GM23338 (cell line): ENCODE results near the gene MVB12B. TPM values are rescaled to one million over a fixed set of nuclear protein-coding genes. Genes with fewer than 3 reads are reported as not detected.

Experiments
- ATAC-seq: fragments of 200-7000 bp; cut with Tn5 transposase; 3 replicates; pipeline ENCODE4 v1.9.1; 2020
- DNase-seq: peaks from one replicate; pipeline ENCODE4 v3.0.0-alpha.2; 2015; ENCODE audit warnings: low spot score
- H2AFZ ChIP-seq: fragments of 200-600 bp; sonication (generic); 2 replicates; pipeline ENCODE4 v1.8.0; 2016; ENCODE audit warnings: antibody characterized with exemption, mild to moderate bottlenecking, moderate library complexity
- H3F3A ChIP-seq: fragments of 200-600 bp; sonication (generic); replicated peaks from 2 replicates; pipeline ENCODE4 v1.8.0; 2017; ENCODE audit warnings: antibody characterized with exemption, mixed run types, low read depth
- H3K27ac ChIP-seq: fragments of 200-600 bp; sonication (generic); 2 replicates; pipeline ENCODE4 v1.6.1; 2016; ENCODE audit warnings: low read depth
- H3K27me3 ChIP-seq: fragments of 200-600 bp; sonication (generic); 2 replicates; pipeline ENCODE4 v1.8.0; 2016; ENCODE audit warnings: mild to moderate bottlenecking, mixed run types, moderate library complexity; ENCODE audit not compliant: insufficient read depth
- H3K36me3 ChIP-seq: fragments of 200-600 bp; sonication (generic); 2 replicates; pipeline ENCODE4 v1.8.0; 2016; ENCODE audit warnings: mild to moderate bottlenecking; ENCODE audit not compliant: insufficient read depth
- H3K4me1 ChIP-seq: fragments of 200-600 bp; sonication (generic); 2 replicates; pipeline ENCODE4 v1.8.0; 2016; ENCODE audit warnings: mild to moderate bottlenecking, moderate library complexity; ENCODE audit not compliant: insufficient read depth
- H3K4me2 ChIP-seq: fragments of 200-600 bp; sonication (generic); 2 replicates; pipeline ENCODE4 v1.7.1; 2017; ENCODE audit warnings: mixed run types
- H3K4me3 ChIP-seq: fragments of 200-600 bp; sonication (generic); 2 replicates; pipeline ENCODE4 v1.6.1; 2016; ENCODE audit warnings: mixed run types
- H3K79me2 ChIP-seq: fragments of 200-600 bp; sonication (generic); replicated peaks from 2 replicates; pipeline ENCODE4 v1.8.0; 2017; ENCODE audit warnings: mild to moderate bottlenecking; ENCODE audit not compliant: insufficient read depth
- H3K9me2 ChIP-seq: fragments of 200-600 bp; sonication (generic); 2 replicates; pipeline ENCODE4 v1.8.0; 2017; ENCODE audit not compliant: insufficient read depth
- H4K20me1 ChIP-seq: fragments of 200-600 bp; sonication (generic); replicated peaks from 2 replicates; pipeline ENCODE4 v1.8.0; 2017; ENCODE audit warnings: mild to moderate bottlenecking; ENCODE audit not compliant: insufficient read depth
- H3K27ac Mint-ChIP-seq: 2 replicates; pipeline ENCODE4 v1.8.0; 2020; ENCODE audit warnings: inconsistent platforms, mild to moderate bottlenecking, moderate library complexity, mixed read lengths
- H3K27me3 Mint-ChIP-seq: 3 replicates; pipeline ENCODE4 v1.8.0; 2022; ENCODE audit warnings: low read depth, mild to moderate bottlenecking, moderate library complexity, mixed read lengths, inconsistent platforms; ENCODE audit not compliant: insufficient read depth, poor library complexity
- H3K36me3 Mint-ChIP-seq: 3 replicates; pipeline ENCODE4 v1.8.0; 2021; ENCODE audit warnings: low read depth, mild to moderate bottlenecking, inconsistent platforms, moderate library complexity, mixed read lengths
- H3K4me1 Mint-ChIP-seq: 3 replicates; pipeline ENCODE4 v1.8.0; 2020; ENCODE audit warnings: mild to moderate bottlenecking, inconsistent platforms, mixed read lengths
- H3K4me3 Mint-ChIP-seq: 3 replicates; pipeline ENCODE4 v1.8.0; 2021; ENCODE audit warnings: moderate library complexity, mild to moderate bottlenecking, inconsistent platforms, mixed read lengths
- H3K9me3 Mint-ChIP-seq: 3 replicates; pipeline ENCODE4 v1.8.0; 2020; ENCODE audit warnings: moderate library complexity, mild to moderate bottlenecking, inconsistent platforms, mixed read lengths
- ETS1 ChIP-seq: IDR thresholded peaks from 2 replicates; pipeline ENCODE4 v1.6.1; 2016; ENCODE audit warnings: antibody characterized with exemption
- JUNB ChIP-seq: IDR thresholded peaks from one replicate; pipeline ENCODE4 v1.6.1; 2016; ENCODE audit warnings: antibody characterized with exemption; ENCODE audit not compliant: unreplicated experiment
- POLR2AphosphoS5 ChIP-seq: IDR thresholded peaks from 2 replicates; pipeline ENCODE4 v1.6.1; 2016; ENCODE audit warnings: antibody characterized with exemption, low read depth
- REST ChIP-seq: IDR thresholded peaks from one replicate; pipeline ENCODE4 v1.6.1; 2018; ENCODE audit warnings: antibody characterized with exemption; ENCODE audit not compliant: unreplicated experiment
- ZNF114 ChIP-seq: fragments of 250-450 bp; sonication (Bioruptor Pico); IDR thresholded peaks from 2 replicates; pipeline ENCODE4 v1.5.0; 2020; ENCODE audit warnings: mild to moderate bottlenecking, moderate library complexity
- ZNF462 ChIP-seq: fragments of 250-450 bp; sonication (Bioruptor Pico); IDR thresholded peaks from 2 replicates; pipeline ENCODE4 v1.5.0; 2020; ENCODE audit warnings: mild to moderate bottlenecking, moderate library complexity
- polyA plus RNA-seq: library from polyadenylated mRNA; unstranded; fragments of >200 nt; fragmentation: Nextera tagmentation; extraction: Ambion mirVana; gene quantifications from 2 replicates; pipeline ENCODE4 v1.2.1, GENCODE V29; 2016
- total RNA-seq: library from RNA; depleted of rRNA; stranded (reverse); fragments of >200 nt; shearing (Covaris generic); gene quantifications from 2 replicates; pipeline ENCODE4 v1.2.3, GENCODE V29; 2014

The MVB12B gene
- total and polyA plus RNA-seq, 2 experiments from 2014 or later, result 1.9 to 6.6 TPM

- Mint-ChIP-seq H3K27me3 (peaks cover 14% of the 10 kb centered on the region), H3K27ac (no peak overlapping the region), H3K9me3 (no peaks in the 10 kb centered on the region), H3K4me3 (no peak overlapping the region), H3K36me3 (no peaks in the 10 kb centered on the region), H3K4me1 (peaks cover 38% of the 10 kb centered on the region)
- DNase-seq (no peak), ATAC-seq (no peak)
- Histone ChIP-seq H3K27me3 (no peaks in the 10 kb centered on the region), H3F3A (no peaks in the 10 kb centered on the region), H3K9me2 (no peaks in the 10 kb centered on the region), H4K20me1 (no peaks in the 10 kb centered on the region), H3K4me3 (no peak overlapping the region), H3K79me2 (no peaks in the 10 kb centered on the region), H3K27ac (no peak overlapping the region), H2AFZ (no peak overlapping the region), H3K4me2 (no peak overlapping the region), H3K4me1 (peaks cover 32% of the 10 kb centered on the region), H3K36me3 (no peaks in the 10 kb centered on the region)
- no peak for TF ChIP-seq ZNF462
- TF ChIP-seq ZNF114, result no peak
- no peak for TF ChIP-seq JUNB
- no peak for TF ChIP-seq POLR2AphosphoS5
- no peak for TF ChIP-seq REST
- TF ChIP-seq ETS1, result no peak
Observed at GRCh38 chr9:126410229-126410628, 83.6 kb downstream of the MVB12B start.
